ENCODE results near the gene NINJ2. TPM values are rescaled to one million over a fixed set of nuclear protein-coding genes. Genes with fewer than 3 reads are reported as not detected.

Gene NINJ2
- polyA plus RNA-seq, 2 of the 4 experiments (the other 2 are of a cell fraction), result 0.76 to 1.2 TPM

- TF ChIP-seq REST (IDR thresholded peaks at IDR 0.05) (no peak), NFE2L2 (conservative IDR thresholded peaks at IDR 0.05; ENCODE audit: low read length) (no peak), BHLHE40 (IDR thresholded peaks at IDR 0.05; ENCODE audit: low read depth, low read length) (no peak), MYC (IDR thresholded peaks at IDR 0.05; ENCODE audit: borderline replicate concordance, low read length) (no peak), RAD21 (conservative IDR thresholded peaks at IDR 0.05 in 1 of 2, IDR thresholded peaks at IDR 0.05 in 1 of 2) (no peak), FOXS1 (CRISPR knock-in tag; IDR thresholded peaks at IDR 0.05) (no peak), SREBF2 (IDR thresholded peaks at IDR 0.05) (no peak), CTCF (IDR thresholded peaks at IDR 0.05) (no peak)
Measured at GRCh38 chr12:538731-539539, 124.3 kb downstream of the NINJ2 start (continued).

GRCh38 chr12:537772-538171, 125.5 kb downstream of the NINJ2 start:
- Histone ChIP-seq H3K4me1 (peaks cover 16% of the 10 kb centered on the region; the same call in 1 of the 3 replicates), H3K4me3 (no peak overlapping the region), H3K4me2 (no peak overlapping the region), H3K9me3 (no peaks in the 10 kb centered on the region; the same call in 2 of the 3 replicates), H3K27ac (no peak overlapping the region)
- ChIA-PET CTCF (interaction anchor here (0.7 to 7.6 kb wide), 6 partner anchors 9 to 558 kb away, joined by 3 to 75 read pairs (median 20); no protein-coding TSS in a partner anchor), POLR2A (no interaction called here)
- DNase-seq (ENCODE audit: low read depth in 1 of 2, low spot score in 1 of 2) (no peak), ATAC-seq (no peak), FAIRE-seq (no peak)
- TF ChIP-seq USF2 (IDR thresholded peaks at IDR 0.05) (no peak), POLR2AphosphoS2 (conservative IDR thresholded peaks at IDR 0.05; ENCODE audit: low read length) (no peak), EP300 (IDR thresholded peaks at IDR 0.05) (no peak), TP53 (CRISPR knock-in tag; IDR thresholded peaks at IDR 0.05) (no peak), NR3C1 (IDR thresholded peaks at IDR 0.05) (no peak), PHF8 (IDR thresholded peaks at IDR 0.05; ENCODE audit: borderline replicate concordance, low read depth) (no peak), MYC (IDR thresholded peaks at IDR 0.05; ENCODE audit: borderline replicate concordance, low read length) (no peak), RAD21 (conservative IDR thresholded peaks at IDR 0.05 in 1 of 2, IDR thresholded peaks at IDR 0.05 in 1 of 2) (no peak), HOXB13 (CRISPR knock-in tag; IDR thresholded peaks at IDR 0.05; ENCODE audit: low read depth) (no peak), RARB (CRISPR knock-in tag; IDR thresholded peaks at IDR 0.05) (no peak), CBX8 (IDR thresholded peaks at IDR 0.05) (no peak)
- TF ChIP-seq, protein P1, sequence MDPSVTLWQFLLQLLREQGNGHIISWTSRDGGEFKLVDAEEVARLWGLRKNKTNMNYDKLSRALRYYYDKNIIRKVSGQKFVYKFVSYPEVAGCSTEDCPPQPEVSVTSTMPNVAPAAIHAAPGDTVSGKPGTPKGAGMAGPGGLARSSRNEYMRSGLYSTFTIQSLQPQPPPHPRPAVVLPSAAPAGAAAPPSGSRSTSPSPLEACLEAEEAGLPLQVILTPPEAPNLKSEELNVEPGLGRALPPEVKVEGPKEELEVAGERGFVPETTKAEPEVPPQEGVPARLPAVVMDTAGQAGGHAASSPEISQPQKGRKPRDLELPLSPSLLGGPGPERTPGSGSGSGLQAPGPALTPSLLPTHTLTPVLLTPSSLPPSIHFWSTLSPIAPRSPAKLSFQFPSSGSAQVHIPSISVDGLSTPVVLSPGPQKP (IDR thresholded peaks at IDR 0.05; ENCODE audit: low read depth, low read length), result no peak
- WGBS (ENCODE audit: missing lambda C conversion rate), result 73% methylated on average over 4 of the region's 4 CpGs

Measured in A549 (cell line).